Epithelial cell of proximal tubule (primary cell): ENCODE results near the gene LGALS1. TPM values are rescaled to one million over a fixed set of nuclear protein-coding genes. Genes with fewer than 3 reads are reported as not detected.

Experiments
- DNase-seq: peaks from one replicate; pipeline ENCODE4 v3.0.0-alpha.2; 2011; ENCODE audit warnings: low read depth
- H3K4me3 ChIP-seq: 2 replicates; pipeline ENCODE4 v1.5.1; 2011; ENCODE audit warnings: low read depth, mild to moderate bottlenecking, low read length
- total RNA-seq: library from RNA; depleted of rRNA; stranded (reverse); fragments of >200 nt; gene quantifications from 2 replicates; pipeline ENCODE4 v1.2.3, GENCODE V29; 2015
- TF ChIP-seq, protein P1 (sequence below): conservative IDR thresholded peaks from 2 replicates; pipeline ENCODE4 v1.5.1; 2012; ENCODE audit warnings: low read depth, mild to moderate bottlenecking, low read length

Gene LGALS1
- total RNA-seq, 1 donor from 2014 or later, result 1,833 TPM

DNA sequence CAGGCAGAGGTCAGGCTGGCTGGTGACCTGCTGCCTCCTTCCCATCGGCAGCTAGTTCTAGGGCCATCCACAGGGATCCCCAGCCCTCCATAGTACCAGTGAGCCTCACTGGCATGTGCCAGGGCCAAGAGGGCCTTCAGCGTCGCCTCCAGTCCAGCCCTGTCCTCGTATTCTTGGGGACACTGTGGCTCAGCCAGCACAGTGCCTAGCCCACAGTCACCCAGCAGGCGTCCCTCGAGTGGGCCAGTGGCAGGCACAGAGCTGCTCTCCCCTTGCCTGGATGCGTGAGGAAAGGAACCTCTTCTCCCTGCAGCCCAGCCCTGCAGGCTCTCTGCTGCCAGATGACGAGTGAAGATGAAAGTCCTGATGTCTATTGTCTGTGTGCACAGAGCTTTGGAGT, 46.6 kb upstream of the LGALS1 start:
- TF ChIP-seq, protein P1, sequence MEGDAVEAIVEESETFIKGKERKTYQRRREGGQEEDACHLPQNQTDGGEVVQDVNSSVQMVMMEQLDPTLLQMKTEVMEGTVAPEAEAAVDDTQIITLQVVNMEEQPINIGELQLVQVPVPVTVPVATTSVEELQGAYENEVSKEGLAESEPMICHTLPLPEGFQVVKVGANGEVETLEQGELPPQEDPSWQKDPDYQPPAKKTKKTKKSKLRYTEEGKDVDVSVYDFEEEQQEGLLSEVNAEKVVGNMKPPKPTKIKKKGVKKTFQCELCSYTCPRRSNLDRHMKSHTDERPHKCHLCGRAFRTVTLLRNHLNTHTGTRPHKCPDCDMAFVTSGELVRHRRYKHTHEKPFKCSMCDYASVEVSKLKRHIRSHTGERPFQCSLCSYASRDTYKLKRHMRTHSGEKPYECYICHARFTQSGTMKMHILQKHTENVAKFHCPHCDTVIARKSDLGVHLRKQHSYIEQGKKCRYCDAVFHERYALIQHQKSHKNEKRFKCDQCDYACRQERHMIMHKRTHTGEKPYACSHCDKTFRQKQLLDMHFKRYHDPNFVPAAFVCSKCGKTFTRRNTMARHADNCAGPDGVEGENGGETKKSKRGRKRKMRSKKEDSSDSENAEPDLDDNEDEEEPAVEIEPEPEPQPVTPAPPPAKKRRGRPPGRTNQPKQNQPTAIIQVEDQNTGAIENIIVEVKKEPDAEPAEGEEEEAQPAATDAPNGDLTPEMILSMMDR, result no peak
- no peak for DNase-seq
- H3K4me3 ChIP-seq, result no peak overlapping the region

- TF ChIP-seq, protein P1, result no peak
- H3K4me3 ChIP-seq, result no peak overlapping the region
- no peak for DNase-seq
Measured at GRCh38 chr22:37629928-37630327, 45.5 kb upstream of the LGALS1 start.

DNA sequence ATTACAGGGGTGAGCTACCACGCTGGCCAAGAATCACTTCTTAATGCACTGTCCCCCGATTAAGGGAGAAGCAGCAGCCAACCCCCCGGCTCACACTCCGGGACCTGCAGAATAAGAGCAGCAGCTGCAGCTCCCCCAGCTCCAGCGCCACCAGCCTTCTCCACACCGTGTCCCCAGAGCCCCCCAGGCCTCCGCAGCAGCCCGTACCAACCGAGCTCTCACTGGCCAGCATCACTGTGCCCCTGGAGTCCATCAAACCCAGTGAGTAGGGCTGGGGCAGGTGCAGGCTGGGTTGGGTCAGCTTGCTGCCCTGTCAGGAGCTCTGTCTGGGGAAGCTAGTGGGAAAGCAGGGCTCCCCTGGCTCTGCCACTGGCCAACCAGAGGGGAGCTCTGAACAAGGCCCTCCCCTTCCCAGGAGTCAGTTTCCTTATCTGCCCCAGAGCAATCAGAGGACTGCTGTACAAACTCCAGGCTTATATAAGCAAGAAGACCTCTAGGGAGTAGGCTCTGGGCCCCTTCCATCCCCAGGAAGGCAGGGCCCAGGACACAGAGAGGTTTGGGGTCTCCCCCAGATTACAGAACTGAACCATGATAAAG, 44.5 kb upstream of the LGALS1 start:
- TF ChIP-seq, protein P1, result no peak
- no peak overlapping the region for H3K4me3 ChIP-seq
- no peak for DNase-seq

GRCh38 chr22:37631448-37632173, 43.8 kb upstream of the LGALS1 start:
- TF ChIP-seq, protein P1, result no peak
- H3K4me3 ChIP-seq, result no peak overlapping the region
- DNase-seq, result no peak

DNA sequence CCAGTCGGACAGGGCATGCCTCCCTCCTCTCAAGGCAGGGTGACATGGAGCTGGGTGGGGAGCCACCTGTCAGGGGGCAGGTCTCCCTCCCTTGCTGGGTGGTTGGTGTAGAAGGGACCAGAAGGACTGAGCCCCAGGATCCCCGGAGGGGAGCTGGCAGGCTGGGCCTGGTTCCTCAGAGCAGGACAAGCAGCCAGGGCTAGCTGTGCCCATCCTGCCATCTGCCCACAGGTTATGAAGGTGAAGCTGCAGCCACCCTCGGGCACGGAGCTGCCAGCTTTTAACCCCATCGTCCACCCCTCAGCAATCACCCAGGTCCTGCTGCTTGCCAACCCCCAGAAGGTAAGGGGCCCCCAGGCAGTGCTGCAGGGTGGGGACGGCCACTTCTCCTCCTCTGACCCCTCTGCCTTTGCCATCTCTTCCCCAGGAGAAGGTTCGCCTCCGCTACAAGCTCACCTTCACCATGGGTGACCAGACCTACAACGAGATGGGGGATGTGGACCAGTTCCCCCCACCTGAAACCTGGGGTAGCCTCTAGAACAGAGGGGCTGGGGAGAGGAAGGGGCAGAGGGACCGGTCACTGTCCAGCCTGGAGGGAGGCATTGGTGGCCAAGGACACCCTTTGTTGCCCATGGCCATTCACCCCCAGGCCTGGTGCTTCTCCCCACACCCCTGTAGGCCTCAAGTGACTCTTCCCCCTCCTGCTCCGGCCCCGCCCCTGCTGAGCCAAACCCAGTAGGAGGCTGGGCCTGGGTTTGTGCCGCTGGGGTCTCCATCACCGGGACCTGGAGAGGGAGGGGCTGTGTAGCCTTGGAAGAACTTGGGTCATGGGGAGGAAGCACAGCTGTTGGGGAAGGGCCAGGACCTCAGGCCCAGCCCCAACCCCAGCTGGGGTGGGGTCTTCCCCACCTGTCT, 43.0 kb upstream of the LGALS1 start:
- TF ChIP-seq, protein P1, result no peak
- no peak overlapping the region for H3K4me3 ChIP-seq
- no peak for DNase-seq

- no peak overlapping the region for H3K4me3 ChIP-seq
- TF ChIP-seq, protein P1, result no peak
- no peak for DNase-seq
Measured at GRCh38 chr22:37633089-37633624, 42.3 kb upstream of the LGALS1 start.
